ENCODE data around the gene DIPK1C.

GRCh38 chr18:74503137-74503536 lies 46.0 kb upstream of the DIPK1C start:
- no peak for TF ChIP-seq CTCF (IDR thresholded peaks at IDR 0.05)
- TF ChIP-seq USF2 (CRISPR knock-in tag; IDR thresholded peaks at IDR 0.05) = no peak
- TF ChIP-seq ZNF416 (CRISPR knock-in tag; IDR thresholded peaks at IDR 0.05) = no peak
- TF ChIP-seq ETV6 (CRISPR knock-in tag; IDR thresholded peaks at IDR 0.05) = no peak
- no peak for TF ChIP-seq NR3C1 (CRISPR knock-in tag; conservative IDR thresholded peaks at IDR 0.05; ENCODE audit: low read depth)
- no peak for TF ChIP-seq ATF3 (CRISPR knock-in tag; conservative IDR thresholded peaks at IDR 0.05)
- TF ChIP-seq, protein P1, sequence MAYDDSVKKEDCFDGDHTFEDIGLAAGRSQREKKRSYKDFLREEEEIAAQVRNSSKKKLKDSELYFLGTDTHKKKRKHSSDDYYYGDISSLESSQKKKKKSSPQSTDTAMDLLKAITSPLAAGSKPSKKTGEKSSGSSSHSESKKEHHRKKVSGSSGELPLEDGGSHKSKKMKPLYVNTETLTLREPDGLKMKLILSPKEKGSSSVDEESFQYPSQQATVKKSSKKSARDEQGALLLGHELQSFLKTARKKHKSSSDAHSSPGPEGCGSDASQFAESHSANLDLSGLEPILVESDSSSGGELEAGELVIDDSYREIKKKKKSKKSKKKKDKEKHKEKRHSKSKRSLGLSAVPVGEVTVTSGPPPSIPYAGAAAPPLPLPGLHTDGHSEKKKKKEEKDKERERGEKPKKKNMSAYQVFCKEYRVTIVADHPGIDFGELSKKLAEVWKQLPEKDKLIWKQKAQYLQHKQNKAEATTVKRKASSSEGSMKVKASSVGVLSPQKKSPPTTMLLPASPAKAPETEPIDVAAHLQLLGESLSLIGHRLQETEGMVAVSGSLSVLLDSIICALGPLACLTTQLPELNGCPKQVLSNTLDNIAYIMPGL (CRISPR knock-in tag; IDR thresholded peaks at IDR 0.05) = no peak
- TF ChIP-seq, protein P2, sequence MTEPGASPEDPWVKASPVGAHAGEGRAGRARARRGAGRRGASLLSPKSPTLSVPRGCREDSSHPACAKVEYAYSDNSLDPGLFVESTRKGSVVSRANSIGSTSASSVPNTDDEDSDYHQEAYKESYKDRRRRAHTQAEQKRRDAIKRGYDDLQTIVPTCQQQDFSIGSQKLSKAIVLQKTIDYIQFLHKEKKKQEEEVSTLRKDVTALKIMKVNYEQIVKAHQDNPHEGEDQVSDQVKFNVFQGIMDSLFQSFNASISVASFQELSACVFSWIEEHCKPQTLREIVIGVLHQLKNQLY (CRISPR knock-in tag; IDR thresholded peaks at IDR 0.05) = no peak
- TF ChIP-seq MXD4 (CRISPR knock-in tag; IDR thresholded peaks at IDR 0.05; ENCODE audit: borderline replicate concordance) = no peak
- TF ChIP-seq, protein P3, sequence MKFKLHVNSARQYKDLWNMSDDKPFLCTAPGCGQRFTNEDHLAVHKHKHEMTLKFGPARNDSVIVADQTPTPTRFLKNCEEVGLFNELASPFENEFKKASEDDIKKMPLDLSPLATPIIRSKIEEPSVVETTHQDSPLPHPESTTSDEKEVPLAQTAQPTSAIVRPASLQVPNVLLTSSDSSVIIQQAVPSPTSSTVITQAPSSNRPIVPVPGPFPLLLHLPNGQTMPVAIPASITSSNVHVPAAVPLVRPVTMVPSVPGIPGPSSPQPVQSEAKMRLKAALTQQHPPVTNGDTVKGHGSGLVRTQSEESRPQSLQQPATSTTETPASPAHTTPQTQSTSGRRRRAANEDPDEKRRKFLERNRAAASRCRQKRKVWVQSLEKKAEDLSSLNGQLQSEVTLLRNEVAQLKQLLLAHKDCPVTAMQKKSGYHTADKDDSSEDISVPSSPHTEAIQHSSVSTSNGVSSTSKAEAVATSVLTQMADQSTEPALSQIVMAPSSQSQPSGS (CRISPR knock-in tag; IDR thresholded peaks at IDR 0.05; ENCODE audit: borderline replicate concordance, low read depth) = no peak
